ENCODE measurements around the gene ITPR2. TPM values are rescaled to one million over a fixed set of nuclear protein-coding genes. Genes with fewer than 3 reads are reported as not detected.

The ITPR2 gene
- total RNA-seq, 2 experiments from 2014 or later: 25.6 to 44.7 TPM

DNA sequence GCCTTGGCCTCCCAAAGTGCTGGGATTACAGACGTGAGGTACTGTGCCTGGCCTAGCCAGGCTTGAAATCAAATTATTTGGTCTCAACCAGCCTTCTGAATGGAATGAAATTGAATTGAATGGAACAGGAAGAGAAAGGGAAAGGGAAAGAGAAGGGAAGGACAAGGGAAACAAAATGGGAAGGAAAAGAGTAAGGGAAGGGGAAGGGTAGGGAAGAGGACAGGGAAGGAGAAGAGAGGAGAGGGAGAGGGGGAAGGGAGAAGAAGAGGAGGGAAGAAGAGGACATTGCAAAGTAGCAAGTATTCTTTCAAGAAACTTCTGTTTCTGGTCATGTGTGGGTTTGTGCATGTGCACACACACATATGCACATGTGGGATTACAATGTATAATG, 97.8 kb downstream of the ITPR2 start:
- intact Hi-C loops (cut with micrococcal nuclease; ENCODE audit: unreplicated experiment): loop anchor here (10.0 kb wide), 1 partner anchor 280 kb away; the partner anchor contains the start of gene TM7SF3
- H3K9me3 ChIP-seq (ENCODE audit: low read length): peaks cover 8% of the 10 kb centered on the region
- no peak overlapping the region for H2AFZ ChIP-seq (ENCODE audit: low read length)
- H3K4me3 ChIP-seq (ENCODE audit: low read depth, low read length, poor library complexity, severe bottlenecking): no peak overlapping the region
- CTCF ChIA-PET (ENCODE audit: unreplicated experiment): no interaction called here
- H3K79me2 ChIP-seq (ENCODE audit: insufficient read depth, low read depth, low read length): no peaks in the 10 kb centered on the region
- H3K4me1 ChIP-seq (ENCODE audit: insufficient read depth, low read length, poor library complexity, severe bottlenecking): peaks cover 17% of the 10 kb centered on the region
- BruUV-seq (replicated peaks): no TSS peak
- POLR2A ChIA-PET: interaction anchor here (0.7 to 0.9 kb wide), 3 partner anchors 14 to 42 kb away, joined by 4 to 12 read pairs (median 4); no protein-coding TSS in a partner anchor
- DNase-seq (ENCODE audit: low spot score): no peak
- no peaks in the 10 kb centered on the region for H3K9me2 ChIP-seq (ENCODE audit: insufficient read depth, low read length)
- TF ChIP-seq, protein P1, sequence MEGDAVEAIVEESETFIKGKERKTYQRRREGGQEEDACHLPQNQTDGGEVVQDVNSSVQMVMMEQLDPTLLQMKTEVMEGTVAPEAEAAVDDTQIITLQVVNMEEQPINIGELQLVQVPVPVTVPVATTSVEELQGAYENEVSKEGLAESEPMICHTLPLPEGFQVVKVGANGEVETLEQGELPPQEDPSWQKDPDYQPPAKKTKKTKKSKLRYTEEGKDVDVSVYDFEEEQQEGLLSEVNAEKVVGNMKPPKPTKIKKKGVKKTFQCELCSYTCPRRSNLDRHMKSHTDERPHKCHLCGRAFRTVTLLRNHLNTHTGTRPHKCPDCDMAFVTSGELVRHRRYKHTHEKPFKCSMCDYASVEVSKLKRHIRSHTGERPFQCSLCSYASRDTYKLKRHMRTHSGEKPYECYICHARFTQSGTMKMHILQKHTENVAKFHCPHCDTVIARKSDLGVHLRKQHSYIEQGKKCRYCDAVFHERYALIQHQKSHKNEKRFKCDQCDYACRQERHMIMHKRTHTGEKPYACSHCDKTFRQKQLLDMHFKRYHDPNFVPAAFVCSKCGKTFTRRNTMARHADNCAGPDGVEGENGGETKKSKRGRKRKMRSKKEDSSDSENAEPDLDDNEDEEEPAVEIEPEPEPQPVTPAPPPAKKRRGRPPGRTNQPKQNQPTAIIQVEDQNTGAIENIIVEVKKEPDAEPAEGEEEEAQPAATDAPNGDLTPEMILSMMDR (conservative IDR thresholded peaks at IDR 0.05; ENCODE audit: low read length): no peak
- no peak for TF ChIP-seq EZH2phosphoT487 (IDR thresholded peaks at IDR 0.05; ENCODE audit: borderline replicate concordance, low read depth, low read length)
- no peaks in the 10 kb centered on the region; the same call in 1 of the 2 replicates for H3K36me3 ChIP-seq (ENCODE audit: insufficient read depth, low read length)
- H3K4me2 ChIP-seq (ENCODE audit: low read length): no peak overlapping the region
- no peak overlapping the region for H3K27ac ChIP-seq (ENCODE audit: low read depth, low read length, poor library complexity, severe bottlenecking)
- H4K20me1 ChIP-seq (ENCODE audit: insufficient read depth, low read length): no peaks in the 10 kb centered on the region

GRCh38 chr12:26734510-26735248, 98.3 kb downstream of the ITPR2 start:
- no peak for TF ChIP-seq EZH2phosphoT487 (IDR thresholded peaks at IDR 0.05; ENCODE audit: borderline replicate concordance, low read depth, low read length)
- TF ChIP-seq, protein P1 (conservative IDR thresholded peaks at IDR 0.05; ENCODE audit: low read length): no peak
- intact Hi-C loops (cut with micrococcal nuclease; ENCODE audit: unreplicated experiment): loop anchor here (5.0 to 10.0 kb wide), 2 partner anchors 98 to 280 kb away; partner anchors contain the start of genes ITPR2 and TM7SF3
- Histone ChIP-seq H3K4me3 (ENCODE audit: low read depth, low read length, poor library complexity, severe bottlenecking) (no peak overlapping the region), H3K4me2 (ENCODE audit: low read length) (no peak overlapping the region), H4K20me1 (ENCODE audit: insufficient read depth, low read length) (no peaks in the 10 kb centered on the region), H3K9me3 (ENCODE audit: low read length) (peaks cover 8% of the 10 kb centered on the region), H3K4me1 (ENCODE audit: insufficient read depth, low read length, poor library complexity, severe bottlenecking) (peaks cover 17% of the 10 kb centered on the region), H3K79me2 (ENCODE audit: insufficient read depth, low read depth, low read length) (no peaks in the 10 kb centered on the region), H3K9me2 (ENCODE audit: insufficient read depth, low read length) (no peaks in the 10 kb centered on the region), H2AFZ (ENCODE audit: low read length) (no peak overlapping the region), H3K36me3 (ENCODE audit: insufficient read depth, low read length) (no peaks in the 10 kb centered on the region; the same call in 1 of the 2 replicates), H3K27ac (ENCODE audit: low read depth, low read length, poor library complexity, severe bottlenecking) (no peak overlapping the region)
- no TSS peak for BruUV-seq (replicated peaks)
- CTCF ChIA-PET (ENCODE audit: unreplicated experiment): no interaction called here
- POLR2A ChIA-PET: interaction anchor here (0.6 to 1.0 kb wide), 5 partner anchors 14 to 570 kb away, joined by 3 to 12 read pairs (median 6); no protein-coding TSS in a partner anchor
- no peak for DNase-seq (ENCODE audit: low spot score)
